Measurements from ENCODE around the gene RNF145.
"Not testable (repeated sequence)": the region's sequence is repeated elsewhere in the genome, so short reads cannot be mapped to it uniquely, and the experiment has no call there.

The RNF145 gene

GRCh38 chr5:159230657-159231056, 21.3 kb upstream of the RNF145 start:
- no peak for TF ChIP-seq CTCF (IDR thresholded peaks at IDR 0.05)
- no peak for DNase-seq (ENCODE audit: low spot score)
- Histone ChIP-seq H3K27ac (no peak overlapping the region), H3K4me3 (no peak overlapping the region)

GRCh38 chr5:159228097-159228496, 18.7 kb upstream of the RNF145 start:
- not testable (repeated sequence) for H3K27ac ChIP-seq; DNase-seq (ENCODE audit: low spot score); H3K4me3 ChIP-seq

GRCh38 chr5:159227452-159227851, 18.1 kb upstream of the RNF145 start:
- TF ChIP-seq CTCF (IDR thresholded peaks at IDR 0.05) = no peak
- no peak overlapping the region for H3K4me3 ChIP-seq
- DNase-seq (ENCODE audit: low spot score) = no peak
- H3K27ac ChIP-seq = no peak overlapping the region

GRCh38 chr5:159226451-159226850, 17.1 kb upstream of the RNF145 start:
- no peak overlapping the region for H3K27ac ChIP-seq
- no peak for TF ChIP-seq CTCF (IDR thresholded peaks at IDR 0.05)
- no peak overlapping the region for H3K4me3 ChIP-seq
- no peak for DNase-seq (ENCODE audit: low spot score)

GRCh38 chr5:159224471-159224870, 15.1 kb upstream of the RNF145 start:
- no peak for TF ChIP-seq CTCF (IDR thresholded peaks at IDR 0.05)
- Histone ChIP-seq H3K4me3 (no peak overlapping the region), H3K27ac (no peak overlapping the region)
- no peak for DNase-seq (ENCODE audit: low spot score)

- no peak for TF ChIP-seq CTCF (IDR thresholded peaks at IDR 0.05)
- Histone ChIP-seq H3K4me3 (no peak overlapping the region), H3K27ac (no peak overlapping the region)
- no peak for DNase-seq (ENCODE audit: low spot score)
These were observed 14.1 kb upstream of the RNF145 start for GRCh38 chr5:159223469-159223868.

- Histone ChIP-seq H3K4me3 (no peak overlapping the region), H3K27ac (no peak overlapping the region)
- no peak for DNase-seq (ENCODE audit: low spot score)
- TF ChIP-seq CTCF (IDR thresholded peaks at IDR 0.05) = no peak
These were observed 10.9 kb upstream of the RNF145 start for GRCh38 chr5:159220206-159220605.

- Histone ChIP-seq H3K4me3 (no peak overlapping the region), H3K27ac (no peak overlapping the region)
- no peak for TF ChIP-seq CTCF (IDR thresholded peaks at IDR 0.05)
- no peak for DNase-seq (ENCODE audit: low spot score)
These were observed 9.3 kb upstream of the RNF145 start for GRCh38 chr5:159218595-159219023.

All from coronary artery (tissue), 2 donors.